Gastroesophageal sphincter (tissue), 4 donors: ENCODE measurements around the gene GPC3. TPM values are rescaled to one million over a fixed set of nuclear protein-coding genes. Genes with fewer than 3 reads are reported as not detected.

Experiments used
- ATAC-seq: fragments of 150-250 bp; one replicate; pipeline ENCODE4 v1.9.1; 2016; ENCODE audit warnings: mild to moderate bottlenecking, moderate library complexity
- H3K27ac ChIP-seq, 4 donors: fragments of 200-600 bp; sonication (generic) in 3 of 4; 1 replicate in 3 of 4; 2 replicates in 1 of 4; pipeline ENCODE4 v1.5.1; 2016 to 2019
- H3K27me3 ChIP-seq: fragments of 200-600 bp; sonication (generic); one replicate; pipeline ENCODE4 v1.5.1; 2019
- H3K36me3 ChIP-seq, 2 donors: fragments of 200-600 bp; sonication (generic); one replicate each; pipeline ENCODE4 v1.5.1; 2019; ENCODE audit warnings: control low read depth in 1 of 2
- H3K4me1 ChIP-seq, 3 donors: fragments of 200-600 bp; sonication (generic); 1 replicate in 2 of 3; 2 replicates in 1 of 3; pipeline ENCODE4 v1.5.1; 2016 to 2019; ENCODE audit warnings: control low read depth in 2 of 3
- H3K4me3 ChIP-seq, 2 donors: fragments of 200-600 bp; sonication (generic); one replicate each; pipeline ENCODE4 v1.5.1; 2019; ENCODE audit warnings: mild to moderate bottlenecking in 1 of 2, moderate library complexity in 1 of 2
- H3K9me3 ChIP-seq, 3 donors: fragments of 200-600 bp; sonication (generic); one replicate each; pipeline ENCODE4 v1.5.1; 2017 to 2019; ENCODE audit warnings: control low read depth in 2 of 3
- EP300 ChIP-seq: sonication (generic); formaldehyde crosslinking; IDR thresholded peaks from one replicate; pipeline ENCODE4 v1.6.1; 2017; ENCODE audit warnings: antibody characterized with exemption, mild to moderate bottlenecking
- POLR2A ChIP-seq, 2 donors: fragments of 450-650 bp; IDR thresholded peaks; one replicate each; pipeline ENCODE4 v1.6.1; 2017; ENCODE audit warnings: antibody characterized with exemption in 2 of 2, mild to moderate bottlenecking in 2 of 2, moderate library complexity in 1 of 2
- POLR2AphosphoS5 ChIP-seq: sonication (generic); formaldehyde crosslinking; IDR thresholded peaks from one replicate; pipeline ENCODE4 v1.6.1; 2017; ENCODE audit warnings: antibody characterized with exemption
- WGBS, 2 donors: methylation state at CpG; one replicate each; pipeline ENCODE4 v1.1.5; 2018; ENCODE audit warnings: low coverage in 1 of 2; 5-methylcytosine and 5-hydroxymethylcytosine counted together
- total RNA-seq, 4 donors: library from RNA; depleted of rRNA; stranded (reverse); fragments of >200 nt; gene quantifications; one replicate each; pipeline ENCODE4 v1.1.0, GENCODE V29; 2016
- TF ChIP-seq, protein P1 (sequence below), 4 experiments: fragments of 200-600 bp in 2 of 4; fragments of 450-650 bp in 2 of 4; sonication (generic) in 1 of 4; IDR thresholded peaks; one replicate each; pipeline ENCODE4 v1.5.1; 2017 to 2019; ENCODE audit warnings: antibody characterized with exemption in 4 of 4, mild to moderate bottlenecking in 2 of 4, moderate library complexity in 2 of 4

Gene GPC3
- total RNA-seq, 4 donors from 2014 or later: 5.8 to 19.7 (median 14.9) TPM

DNA sequence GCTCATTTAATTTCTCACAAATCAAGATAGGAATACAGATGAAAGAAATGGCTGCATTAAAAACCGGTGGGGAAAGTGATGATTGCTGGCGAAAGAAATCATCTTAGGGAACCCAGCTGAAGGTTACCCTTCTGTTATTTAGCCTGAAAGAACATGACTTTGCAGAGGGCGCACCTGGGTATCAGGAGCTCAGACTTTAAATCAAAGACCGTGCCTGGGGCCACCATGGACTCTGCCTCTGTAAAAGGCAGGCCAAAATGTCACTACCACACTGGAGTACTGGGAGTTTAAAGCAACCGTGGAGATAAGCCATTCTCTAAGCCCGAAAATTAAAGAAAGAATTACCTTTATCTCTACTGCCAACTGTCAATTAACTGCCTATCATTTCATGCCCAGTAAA lies 24.3 kb downstream of the GPC3 start:
- no peak overlapping the region for H3K27ac ChIP-seq
- H3K4me3 ChIP-seq: no peak overlapping the region
- H3K4me1 ChIP-seq: no peaks in the 10 kb centered on the region
- WGBS, 2 donors: 78 to 89% methylated on average over 6 of the region's 6 CpGs
- H3K27me3 ChIP-seq: no peaks in the 10 kb centered on the region
- H3K9me3 ChIP-seq: no peaks in the 10 kb centered on the region
- H3K36me3 ChIP-seq: no peaks in the 10 kb centered on the region
- ATAC-seq: no peak
- TF ChIP-seq, protein P1, sequence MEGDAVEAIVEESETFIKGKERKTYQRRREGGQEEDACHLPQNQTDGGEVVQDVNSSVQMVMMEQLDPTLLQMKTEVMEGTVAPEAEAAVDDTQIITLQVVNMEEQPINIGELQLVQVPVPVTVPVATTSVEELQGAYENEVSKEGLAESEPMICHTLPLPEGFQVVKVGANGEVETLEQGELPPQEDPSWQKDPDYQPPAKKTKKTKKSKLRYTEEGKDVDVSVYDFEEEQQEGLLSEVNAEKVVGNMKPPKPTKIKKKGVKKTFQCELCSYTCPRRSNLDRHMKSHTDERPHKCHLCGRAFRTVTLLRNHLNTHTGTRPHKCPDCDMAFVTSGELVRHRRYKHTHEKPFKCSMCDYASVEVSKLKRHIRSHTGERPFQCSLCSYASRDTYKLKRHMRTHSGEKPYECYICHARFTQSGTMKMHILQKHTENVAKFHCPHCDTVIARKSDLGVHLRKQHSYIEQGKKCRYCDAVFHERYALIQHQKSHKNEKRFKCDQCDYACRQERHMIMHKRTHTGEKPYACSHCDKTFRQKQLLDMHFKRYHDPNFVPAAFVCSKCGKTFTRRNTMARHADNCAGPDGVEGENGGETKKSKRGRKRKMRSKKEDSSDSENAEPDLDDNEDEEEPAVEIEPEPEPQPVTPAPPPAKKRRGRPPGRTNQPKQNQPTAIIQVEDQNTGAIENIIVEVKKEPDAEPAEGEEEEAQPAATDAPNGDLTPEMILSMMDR (IDR thresholded peaks at IDR 0.05): no peak
- TF ChIP-seq POLR2A (IDR thresholded peaks at IDR 0.05): no peak
- TF ChIP-seq EP300: no peak
- no peak for TF ChIP-seq POLR2AphosphoS5

GRCh38 chrX:133959972-133960371 lies 25.4 kb downstream of the GPC3 start:
- H3K4me3 ChIP-seq: no peak overlapping the region
- ATAC-seq: no peak
- 74% methylated on average over 2 of the region's 2 CpGs; no CpG with 5 or more reads in 1 of the 2 donors for WGBS, 2 donors

DNA sequence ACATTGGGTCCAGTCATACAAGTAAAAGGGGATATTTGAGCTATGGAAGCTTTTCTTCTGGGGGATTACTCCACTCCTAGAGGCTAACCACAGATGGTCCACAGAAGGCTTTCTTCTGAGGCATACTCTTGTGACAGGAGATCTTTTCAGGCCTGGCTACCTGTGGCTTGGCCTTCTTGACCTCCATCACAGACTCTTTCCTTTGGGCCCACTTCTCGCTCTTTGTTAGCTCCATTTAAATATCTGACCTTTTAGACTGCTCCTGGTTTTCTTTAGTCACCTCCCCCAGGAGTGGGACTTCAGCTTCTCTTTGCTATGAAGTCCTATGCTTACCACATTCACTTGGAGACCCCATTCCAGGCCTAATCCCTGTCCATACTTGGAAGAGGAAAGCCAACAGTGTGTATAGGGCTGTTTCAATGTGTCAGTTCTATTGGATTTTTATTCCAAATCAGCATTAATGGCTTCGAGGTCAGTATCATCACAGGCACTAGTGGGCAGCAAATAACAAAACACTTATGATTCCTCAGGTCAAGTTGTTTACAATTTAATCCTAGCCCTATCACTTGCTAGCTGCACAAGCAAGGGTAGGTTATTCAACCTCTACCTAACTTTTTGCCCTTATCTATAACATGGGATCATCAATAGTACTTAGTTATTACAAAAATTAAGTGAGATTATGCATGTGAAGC lies 26.3 kb downstream of the GPC3 start:
- ATAC-seq: no peak
- H3K4me3 ChIP-seq: no peak overlapping the region
- TF ChIP-seq POLR2AphosphoS5: no peak
- no peak for TF ChIP-seq EP300
- TF ChIP-seq, protein P1 (IDR thresholded peaks at IDR 0.05): no peak
- no peak for TF ChIP-seq POLR2A (IDR thresholded peaks at IDR 0.05)
- 60 to 78% methylated on average over 1 to 2 of the region's 2 CpGs for WGBS, 2 donors
- no peaks in the 10 kb centered on the region for H3K36me3 ChIP-seq
- no peak overlapping the region for H3K27ac ChIP-seq
- H3K27me3 ChIP-seq: no peaks in the 10 kb centered on the region
- H3K4me1 ChIP-seq: no peaks in the 10 kb centered on the region
- no peaks in the 10 kb centered on the region for H3K9me3 ChIP-seq

More at GRCh38 chrX:133959972-133960371, 25.4 kb downstream of the GPC3 start:
- H3K9me3 ChIP-seq: no peaks in the 10 kb centered on the region
- TF ChIP-seq EP300 (no peak), POLR2A (IDR thresholded peaks at IDR 0.05) (no peak), POLR2AphosphoS5 (no peak)
- TF ChIP-seq, protein P1 (IDR thresholded peaks at IDR 0.05): no peak
- H3K4me1 ChIP-seq: no peaks in the 10 kb centered on the region
- no peaks in the 10 kb centered on the region for H3K27me3 ChIP-seq
- no peak overlapping the region for H3K27ac ChIP-seq
- H3K36me3 ChIP-seq: no peaks in the 10 kb centered on the region

GRCh38 chrX:133956570-133957340 lies 28.6 kb downstream of the GPC3 start:
- no peaks in the 10 kb centered on the region for H3K4me1 ChIP-seq
- no peak overlapping the region for H3K27ac ChIP-seq
- TF ChIP-seq POLR2A (IDR thresholded peaks at IDR 0.05): no peak
- no peak for TF ChIP-seq POLR2AphosphoS5
- TF ChIP-seq, protein P1 (IDR thresholded peaks at IDR 0.05): no peak
- TF ChIP-seq EP300: no peak
- 67% methylated on average over 1 of the region's 1 CpG; no CpG with 5 or more reads in 1 of the 2 donors for WGBS, 2 donors
- no peak for ATAC-seq
- H3K9me3 ChIP-seq: no peaks in the 10 kb centered on the region
- H3K27me3 ChIP-seq: no peaks in the 10 kb centered on the region
- no peaks in the 10 kb centered on the region for H3K36me3 ChIP-seq
- H3K4me3 ChIP-seq: no peak overlapping the region
